Left ventricle myocardium inferior (tissue), 1 donor: ENCODE data around the gene SPATA6. TPM values are rescaled to one million over a fixed set of nuclear protein-coding genes. Genes with fewer than 3 reads are reported as not detected.

Source experiments
- DNase-seq: peaks from one replicate; pipeline ENCODE4 v3.0.0-alpha.2; 2020
- H3K27ac ChIP-seq: fragments of 200-600 bp; replicated peaks from 2 replicates; pipeline ENCODE4 v1.8.0; 2021
- H3K27me3 ChIP-seq: fragments of 200-600 bp; 2 replicates; pipeline ENCODE4 v1.8.0; 2021; ENCODE audit warnings: low read depth
- H3K36me3 ChIP-seq: fragments of 200-600 bp; 2 replicates; pipeline ENCODE4 v1.8.0; 2021
- H3K4me1 ChIP-seq: fragments of 200-600 bp; 2 replicates; pipeline ENCODE4 v1.8.0; 2021
- H3K4me3 ChIP-seq: fragments of 200-600 bp; 2 replicates; pipeline ENCODE4 v1.8.0; 2021; ENCODE audit warnings: mild to moderate bottlenecking, moderate library complexity
- H3K9me3 ChIP-seq: fragments of 200-600 bp; replicated peaks from 2 replicates; pipeline ENCODE4 v1.8.0; 2021
- intact Hi-C: fragments of 100-400 bp; cut with micrococcal nuclease; formaldehyde crosslinking; loops from one replicate; pipeline ENCODE4 v1.11.0; 2022
- total RNA-seq: library from RNA; stranded (reverse); fragmentation: NEBNext Ultra II Directional; extraction: Animal tissue kit (Norgen Biotek cat#: 25700); gene quantifications from one replicate; pipeline ENCODE4 v1.2.1, GENCODE V29; 2021
- TF ChIP-seq, protein P1 (sequence below): fragments of 200-600 bp; IDR thresholded peaks from 2 replicates; pipeline ENCODE4 v1.8.0; 2021; ENCODE audit warnings: antibody characterized with exemption, mild to moderate bottlenecking, borderline replicate concordance
- donor health status: DM: no; HTN: yes; CAD: no; lungs with severe emphysema.

The SPATA6 gene
- total RNA-seq, 1 donor from 2014 or later = 9.3 TPM

DNA sequence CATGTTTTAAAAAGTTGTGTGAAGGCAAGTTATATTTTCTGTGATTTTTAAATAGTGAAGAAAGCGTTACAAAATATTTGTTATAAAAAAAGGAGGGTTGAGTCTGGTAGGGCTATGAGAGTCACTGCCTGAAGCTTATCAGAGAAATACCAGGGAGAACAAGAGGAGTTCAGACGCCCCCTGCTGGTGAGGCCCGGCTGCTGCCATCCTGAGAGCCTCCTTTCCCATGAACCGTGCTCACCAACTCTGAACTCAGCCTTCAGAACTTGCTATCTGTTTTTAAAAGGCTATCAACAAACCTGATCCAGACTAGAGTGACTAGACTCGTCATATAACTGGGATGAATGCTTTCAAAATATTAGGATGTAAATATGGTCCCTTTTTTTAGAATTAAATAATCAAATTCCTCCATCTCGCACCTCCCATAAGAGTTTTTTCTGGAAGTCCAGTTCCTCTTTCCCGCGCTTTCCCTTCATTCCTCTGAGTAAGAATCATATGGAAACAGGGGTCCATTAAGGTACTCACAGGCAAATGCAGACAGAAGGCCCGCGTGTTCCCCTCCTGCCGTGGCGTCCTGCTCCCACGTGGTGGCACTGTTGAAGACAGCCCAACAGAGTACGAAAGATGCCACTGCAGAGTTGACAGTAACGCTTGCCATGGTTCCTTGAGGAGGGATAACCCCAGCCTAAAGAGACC is 26.2 kb upstream of the SPATA6 start:
- no peaks in the 10 kb centered on the region for H3K36me3 ChIP-seq
- H3K27ac ChIP-seq = no peak overlapping the region
- TF ChIP-seq, protein P1, sequence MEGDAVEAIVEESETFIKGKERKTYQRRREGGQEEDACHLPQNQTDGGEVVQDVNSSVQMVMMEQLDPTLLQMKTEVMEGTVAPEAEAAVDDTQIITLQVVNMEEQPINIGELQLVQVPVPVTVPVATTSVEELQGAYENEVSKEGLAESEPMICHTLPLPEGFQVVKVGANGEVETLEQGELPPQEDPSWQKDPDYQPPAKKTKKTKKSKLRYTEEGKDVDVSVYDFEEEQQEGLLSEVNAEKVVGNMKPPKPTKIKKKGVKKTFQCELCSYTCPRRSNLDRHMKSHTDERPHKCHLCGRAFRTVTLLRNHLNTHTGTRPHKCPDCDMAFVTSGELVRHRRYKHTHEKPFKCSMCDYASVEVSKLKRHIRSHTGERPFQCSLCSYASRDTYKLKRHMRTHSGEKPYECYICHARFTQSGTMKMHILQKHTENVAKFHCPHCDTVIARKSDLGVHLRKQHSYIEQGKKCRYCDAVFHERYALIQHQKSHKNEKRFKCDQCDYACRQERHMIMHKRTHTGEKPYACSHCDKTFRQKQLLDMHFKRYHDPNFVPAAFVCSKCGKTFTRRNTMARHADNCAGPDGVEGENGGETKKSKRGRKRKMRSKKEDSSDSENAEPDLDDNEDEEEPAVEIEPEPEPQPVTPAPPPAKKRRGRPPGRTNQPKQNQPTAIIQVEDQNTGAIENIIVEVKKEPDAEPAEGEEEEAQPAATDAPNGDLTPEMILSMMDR = peak; percentile 97
- peak overlapping the region; percentile 17 for H3K4me3 ChIP-seq
- H3K27me3 ChIP-seq = no peaks in the 10 kb centered on the region
- intact Hi-C loops = loop anchor here (10.0 kb wide), 1 partner anchor 243 kb away; no protein-coding TSS in a partner anchor
- no peaks in the 10 kb centered on the region for H3K9me3 ChIP-seq
- H3K4me1 ChIP-seq = peaks cover 6% of the 10 kb centered on the region
- DNase-seq = peak; percentile 83

DNA sequence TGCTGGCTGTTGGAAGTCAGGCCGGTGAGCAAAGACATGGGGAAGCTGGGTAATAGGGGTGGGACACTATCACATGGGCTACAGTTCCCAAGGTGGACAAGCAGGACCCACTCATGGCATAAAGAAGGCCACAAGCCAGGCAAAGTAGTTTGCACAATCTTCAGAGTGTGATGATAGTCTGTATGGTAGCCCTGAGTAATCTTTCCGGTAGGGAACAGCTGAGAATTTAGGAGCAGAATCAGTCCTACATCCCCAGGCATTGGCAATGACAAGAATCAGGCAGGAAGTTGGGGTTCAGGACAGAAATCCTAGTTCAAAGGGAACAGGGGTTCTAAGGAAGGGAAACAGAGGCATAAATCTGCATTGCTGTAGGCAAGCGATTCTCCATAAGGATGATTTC is 23.9 kb upstream of the SPATA6 start:
- peaks cover 14% of the 10 kb centered on the region for H3K4me1 ChIP-seq
- no peak overlapping the region for H3K4me3 ChIP-seq
- no peak overlapping the region for H3K27ac ChIP-seq
- intact Hi-C loops = loop anchor here (10.0 kb wide), 1 partner anchor 241 kb away; no protein-coding TSS in a partner anchor
- H3K9me3 ChIP-seq = no peaks in the 10 kb centered on the region
- no peaks in the 10 kb centered on the region for H3K36me3 ChIP-seq
- H3K27me3 ChIP-seq = no peaks in the 10 kb centered on the region
- DNase-seq = no peak
- TF ChIP-seq, protein P1 = no peak

DNA sequence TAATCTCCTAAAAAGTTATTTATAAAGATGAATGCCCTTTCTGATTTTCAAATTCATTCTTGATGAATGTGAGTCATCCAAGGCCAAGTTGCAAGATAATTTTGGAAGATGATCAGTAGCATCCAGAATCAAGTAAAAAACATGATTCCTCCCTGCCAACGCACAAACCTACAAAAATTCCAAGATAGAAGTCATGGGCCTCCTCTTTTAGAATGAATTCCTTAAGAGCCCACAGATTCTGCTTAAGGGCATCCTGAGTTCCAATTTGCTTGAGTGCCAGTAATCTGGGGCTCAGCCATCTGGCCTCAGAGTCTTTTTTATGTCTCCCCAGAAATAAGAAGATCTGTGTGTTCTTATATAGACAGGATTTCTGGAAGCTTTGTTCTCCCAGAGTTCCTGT is 23.2 kb upstream of the SPATA6 start:
- intact Hi-C loops = loop anchor here (10.0 kb wide), 1 partner anchor 240 kb away; no protein-coding TSS in a partner anchor
- H3K4me3 ChIP-seq = no peak overlapping the region
- peaks cover 14% of the 10 kb centered on the region for H3K4me1 ChIP-seq
- no peaks in the 10 kb centered on the region for H3K9me3 ChIP-seq
- no peaks in the 10 kb centered on the region for H3K27me3 ChIP-seq
- no peak for DNase-seq
- no peaks in the 10 kb centered on the region for H3K36me3 ChIP-seq
- TF ChIP-seq, protein P1 = no peak
- H3K27ac ChIP-seq = no peak overlapping the region

DNA sequence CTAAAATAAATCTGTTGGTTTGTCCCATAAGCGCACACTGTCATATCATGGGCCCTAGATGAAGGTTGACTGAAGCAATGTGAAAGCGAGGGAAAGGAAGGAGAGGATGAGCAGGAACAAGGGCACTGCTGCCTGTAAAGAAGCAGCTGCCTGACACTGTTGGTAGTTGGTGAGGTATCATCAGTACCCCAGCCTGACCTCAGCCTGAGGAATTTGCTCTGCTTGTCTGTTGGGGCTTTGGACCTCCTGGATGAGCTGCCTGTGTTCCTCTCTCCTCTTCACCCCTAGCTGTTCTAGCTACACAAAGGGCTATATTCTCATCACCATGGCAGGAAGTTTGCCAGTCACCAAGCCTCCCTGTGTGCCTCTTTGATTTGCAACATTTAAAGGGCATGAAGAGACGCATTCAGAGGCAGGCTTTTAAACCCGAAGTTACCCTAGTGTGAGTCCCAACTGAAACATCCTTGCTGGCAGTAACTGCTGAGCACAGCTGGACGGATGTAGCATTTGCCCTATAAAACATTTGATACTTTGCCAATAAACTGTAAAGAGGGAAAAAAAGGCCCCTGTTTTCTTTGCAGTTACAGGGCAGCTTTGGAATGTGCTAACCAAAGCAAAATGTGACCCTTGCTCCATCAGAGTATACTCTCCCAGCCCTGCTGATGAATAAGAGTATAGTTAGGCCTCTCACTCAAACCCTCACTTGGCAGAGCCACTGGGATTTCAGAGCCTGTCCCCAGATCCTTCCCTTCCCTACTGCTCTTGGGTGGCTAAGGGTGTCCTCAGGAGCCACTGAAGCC is 22.2 kb upstream of the SPATA6 start:
- intact Hi-C loops = loop anchor here (10.0 kb wide), 1 partner anchor 239 kb away; no protein-coding TSS in a partner anchor
- no peak for DNase-seq
- Histone ChIP-seq H3K27me3 (no peaks in the 10 kb centered on the region), H3K27ac (peak overlapping the region; percentile 24), H3K4me3 (no peak overlapping the region), H3K9me3 (no peaks in the 10 kb centered on the region), H3K36me3 (no peaks in the 10 kb centered on the region), H3K4me1 (peaks cover 14% of the 10 kb centered on the region)
- TF ChIP-seq, protein P1 = no peak

DNA sequence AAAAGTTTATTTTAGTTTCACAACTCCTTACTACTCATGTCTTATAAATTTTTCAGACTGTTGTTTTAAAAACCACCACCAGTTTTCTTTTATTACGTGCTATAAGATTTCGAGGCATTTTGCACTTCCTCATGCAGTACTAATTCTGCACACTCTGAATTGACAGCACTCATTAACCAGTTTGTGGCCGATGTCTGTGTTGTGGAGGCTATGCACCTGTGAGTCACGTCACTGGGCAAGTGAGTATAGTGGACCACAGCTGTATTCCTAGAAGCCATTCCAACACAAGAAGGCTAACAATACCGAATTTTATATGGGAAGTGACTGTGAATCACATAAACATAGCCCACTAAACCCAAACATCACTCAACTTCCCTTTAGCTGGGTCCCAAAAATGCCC is 21.0 kb upstream of the SPATA6 start:
- H3K27ac ChIP-seq = no peak overlapping the region
- intact Hi-C loops = loop anchor here (10.0 kb wide), 1 partner anchor 238 kb away; no protein-coding TSS in a partner anchor
- H3K9me3 ChIP-seq = no peaks in the 10 kb centered on the region
- TF ChIP-seq, protein P1 = no peak
- H3K27me3 ChIP-seq = no peaks in the 10 kb centered on the region
- peaks cover 8% of the 10 kb centered on the region for H3K4me1 ChIP-seq
- no peaks in the 10 kb centered on the region for H3K36me3 ChIP-seq
- H3K4me3 ChIP-seq = no peak overlapping the region
- no peak for DNase-seq
